Subcutaneous adipose tissue (tissue), 4 donors: ENCODE measurements around the gene ALDH5A1. TPM values are rescaled to one million over a fixed set of nuclear protein-coding genes. Genes with fewer than 3 reads are reported as not detected.

ENCODE experiments used
- CTCF ChIP-seq: fragments of 450-650 bp; IDR thresholded peaks from one replicate; pipeline ENCODE4 v1.5.1; 2016; ENCODE audit warnings: low read depth, mild to moderate bottlenecking, control low read depth, antibody characterized with exemption, moderate library complexity
- total RNA-seq, 4 donors: library from RNA; depleted of rRNA; stranded (reverse); fragments of >200 nt; gene quantifications; one replicate each; pipeline ENCODE4 v1.1.0, GENCODE V29; 2016

The ALDH5A1 gene
- total RNA-seq, 4 donors from 2014 or later = 4.4 to 13.4 (median 7.1) TPM

- TF ChIP-seq CTCF = no peak
These were observed 10.0 kb upstream of the ALDH5A1 start for GRCh38 chr6:24484657-24485323.

GRCh38 chr6:24486065-24486464 lies 8.7 kb upstream of the ALDH5A1 start:
- TF ChIP-seq CTCF = no peak

- no peak for TF ChIP-seq CTCF
These were observed 5.3 kb upstream of the ALDH5A1 start, which contains the start of gene GPLD1 for GRCh38 chr6:24489470-24489869. GPLD1 (minus strand) TSS chr6:24489578; CDS start chr6:24489511, 67 bp downstream.

- no peak for TF ChIP-seq CTCF
These were observed 4.9 kb upstream of the ALDH5A1 start for GRCh38 chr6:24489881-24490280.

GRCh38 chr6:24490948-24491347 lies 3.8 kb upstream of the ALDH5A1 start:
- TF ChIP-seq CTCF = no peak

GRCh38 chr6:24492475-24492874 lies 2.3 kb upstream of the ALDH5A1 start:
- TF ChIP-seq CTCF = no peak

- TF ChIP-seq CTCF = no peak
These were observed 586 bp upstream of the ALDH5A1 start for GRCh38 chr6:24493945-24494820.
